GM23248 (cell line): ENCODE data around the gene KIF6. TPM values are rescaled to one million over a fixed set of nuclear protein-coding genes. Genes with fewer than 3 reads are reported as not detected.
A peak's percentile ranks its signal among the peaks of the same experiment; 100 is the strongest.

Source experiments
- DNase-seq: peaks from one replicate; pipeline ENCODE4 v3.0.0-alpha.2; 2015
- H2AFZ ChIP-seq: fragments of 200-600 bp; sonication (generic); 2 replicates; pipeline ENCODE4 v1.6.1; 2016; ENCODE audit warnings: antibody characterized with exemption
- H3F3A ChIP-seq: fragments of 200-600 bp; sonication (generic); 2 replicates; pipeline ENCODE4 v1.6.1; 2016; ENCODE audit warnings: mild to moderate bottlenecking, antibody characterized with exemption, mixed run types; ENCODE audit not compliant: insufficient read depth
- H3K27ac ChIP-seq: fragments of 200-600 bp; sonication (generic); 2 replicates; pipeline ENCODE4 v1.5.1; 2016; ENCODE audit warnings: mild to moderate bottlenecking
- H3K27me3 ChIP-seq: fragments of 200-600 bp; sonication (generic); replicated peaks from 2 replicates; pipeline ENCODE4 v1.6.1; 2016; ENCODE audit warnings: mild to moderate bottlenecking; ENCODE audit not compliant: insufficient read depth
- H3K36me3 ChIP-seq: fragments of 200-600 bp; sonication (generic); 2 replicates; pipeline ENCODE4 v1.6.1; 2016; ENCODE audit warnings: low read depth, mild to moderate bottlenecking
- H3K4me1 ChIP-seq: fragments of 200-600 bp; sonication (generic); 2 replicates; pipeline ENCODE4 v1.6.1; 2016; ENCODE audit warnings: mild to moderate bottlenecking; ENCODE audit not compliant: insufficient read depth
- H3K4me2 ChIP-seq: fragments of 200-600 bp; sonication (generic); one replicate; pipeline ENCODE4 v1.6.1; 2016; ENCODE audit warnings: mild to moderate bottlenecking; ENCODE audit not compliant: unreplicated experiment
- H3K4me3 ChIP-seq: fragments of 200-600 bp; sonication (generic); 2 replicates; pipeline ENCODE4 v1.5.1; 2016; ENCODE audit warnings: mild to moderate bottlenecking
- H3K79me2 ChIP-seq: fragments of 200-600 bp; sonication (generic); 2 replicates; pipeline ENCODE4 v1.6.1; 2016; ENCODE audit warnings: mild to moderate bottlenecking; ENCODE audit not compliant: insufficient read depth
- H3K9ac ChIP-seq: fragments of 200-600 bp; sonication (generic); 2 replicates; pipeline ENCODE4 v1.6.1; 2016; ENCODE audit warnings: mild to moderate bottlenecking
- H3K9me2 ChIP-seq: fragments of 200-600 bp; sonication (generic); 2 replicates; pipeline ENCODE4 v1.6.1; 2016; ENCODE audit warnings: mixed run types, mild to moderate bottlenecking, moderate library complexity; ENCODE audit not compliant: insufficient read depth
- H3K9me3 ChIP-seq: fragments of 200-600 bp; sonication (generic); one replicate; pipeline ENCODE4 v1.6.1; 2017; ENCODE audit warnings: low read depth
- H4K20me1 ChIP-seq: fragments of 200-600 bp; sonication (generic); 2 replicates; pipeline ENCODE4 v1.6.0; 2016; ENCODE audit not compliant: insufficient read depth
- EZH2 ChIP-seq: fragments of 200-600 bp; sonication (generic); IDR thresholded peaks from 2 replicates; pipeline ENCODE4 v1.6.1; 2018; ENCODE audit warnings: antibody characterized with exemption, mild to moderate bottlenecking; ENCODE audit not compliant: insufficient read depth, poor library complexity, severe bottlenecking
- EZH2phosphoT487 ChIP-seq: fragments of 200-600 bp; sonication (generic); IDR thresholded peaks from 2 replicates; pipeline ENCODE4 v1.6.1; 2018; ENCODE audit warnings: antibody characterized with exemption, moderate library complexity, mild to moderate bottlenecking, low read depth; ENCODE audit not compliant: insufficient read depth
- WGBS, 2 experiments: methylation state at CpG; one replicate each; pipeline ENCODE4 v1.1.6; 2015 to 2017; ENCODE audit warnings: low lambda C conversion rate in 2 of 2, low coverage in 1 of 2; ENCODE audit errors: missing lambda C conversion rate in 2 of 2; 5-methylcytosine and 5-hydroxymethylcytosine counted together
- in situ Hi-C: fragments of 300-500 bp; cut with MboI; formaldehyde crosslinking; loops from 2 replicates; pipeline ENCODE4 v1.15.0; 2020
- polyA plus RNA-seq: library from polyadenylated mRNA; unstranded; fragments of >200 nt; fragmentation: Nextera tagmentation; extraction: Ambion mirVana; gene quantifications from 2 replicates; pipeline ENCODE4 v1.2.1, GENCODE V29; 2016
- total RNA-seq: library from RNA; depleted of rRNA; stranded (reverse); fragments of >200 nt; shearing (Covaris generic); gene quantifications from 2 replicates; pipeline ENCODE4 v1.2.3, GENCODE V29; 2014

Gene KIF6
- total and polyA plus RNA-seq, 2 experiments from 2014 or later, result 0.22 to 0.91 TPM

DNA sequence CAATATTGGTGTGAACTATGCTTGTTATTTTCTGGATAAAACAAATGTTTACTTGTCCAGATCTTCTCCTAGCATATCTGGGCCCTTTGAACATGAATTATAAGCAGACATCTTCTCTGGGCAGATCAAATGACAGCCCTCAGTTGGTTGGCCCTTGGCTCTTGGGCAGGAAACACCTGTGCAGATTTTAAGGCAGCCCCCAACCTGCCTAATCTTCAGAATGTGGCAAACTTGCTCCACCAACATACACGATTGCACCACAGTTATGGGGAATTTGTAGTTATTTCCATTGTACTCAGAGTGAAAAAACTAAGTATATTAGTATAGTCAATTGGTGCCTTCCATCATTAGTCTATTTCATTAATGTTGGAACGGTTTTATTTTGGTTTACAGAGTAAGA is 307.8 kb downstream of the KIF6 start:
- Histone ChIP-seq H3K36me3 (no peaks in the 10 kb centered on the region), H3K79me2 (no peaks in the 10 kb centered on the region), H3K27ac (peak overlapping the region; percentile 93), H3K9me3 (no peaks in the 10 kb centered on the region), H3K4me3 (no peak overlapping the region), H3K4me1 (peaks cover 33% of the 10 kb centered on the region), H2AFZ (0 out of 2 replicates have a peak overlapping the region, but pooled peaks have one; percentile 1), H3K9ac (peak overlapping the region; percentile 58; the same call in 1 of the 2 replicates), H4K20me1 (no peaks in the 10 kb centered on the region), H3K9me2 (no peaks in the 10 kb centered on the region), H3K4me2 (peak overlapping the region; percentile 70), H3F3A (peaks cover 23% of the 10 kb centered on the region), H3K27me3 (no peaks in the 10 kb centered on the region)
- 75 to 87% methylated on average over 2 of the region's 2 CpGs for WGBS, 2 experiments
- no peak for TF ChIP-seq EZH2
- TF ChIP-seq EZH2phosphoT487, result no peak
- in situ Hi-C loops, result no loop called here
- peak; percentile 4 for DNase-seq

DNA sequence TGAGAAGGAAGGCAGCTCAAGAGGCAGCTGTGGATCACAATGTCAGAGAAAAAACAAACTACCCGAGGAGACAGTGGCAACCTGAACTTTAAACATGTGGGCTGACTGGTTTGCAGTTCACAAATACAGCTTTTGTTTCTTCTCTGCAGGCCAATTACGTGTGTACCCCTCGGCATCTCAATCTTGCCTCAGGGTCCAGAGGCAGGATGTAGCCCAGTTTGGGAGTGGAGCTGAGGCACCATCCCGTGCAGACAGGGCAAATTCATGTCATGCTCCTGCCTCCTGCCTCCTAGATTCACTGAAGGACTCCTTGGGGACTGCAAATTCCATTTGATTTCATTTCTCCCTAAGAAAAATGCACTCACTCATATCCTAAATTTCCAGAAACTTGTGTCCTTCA is 308.5 kb downstream of the KIF6 start:
- no peak for TF ChIP-seq EZH2phosphoT487
- TF ChIP-seq EZH2, result no peak
- no peaks in the 10 kb centered on the region for H3K36me3 ChIP-seq

DNA sequence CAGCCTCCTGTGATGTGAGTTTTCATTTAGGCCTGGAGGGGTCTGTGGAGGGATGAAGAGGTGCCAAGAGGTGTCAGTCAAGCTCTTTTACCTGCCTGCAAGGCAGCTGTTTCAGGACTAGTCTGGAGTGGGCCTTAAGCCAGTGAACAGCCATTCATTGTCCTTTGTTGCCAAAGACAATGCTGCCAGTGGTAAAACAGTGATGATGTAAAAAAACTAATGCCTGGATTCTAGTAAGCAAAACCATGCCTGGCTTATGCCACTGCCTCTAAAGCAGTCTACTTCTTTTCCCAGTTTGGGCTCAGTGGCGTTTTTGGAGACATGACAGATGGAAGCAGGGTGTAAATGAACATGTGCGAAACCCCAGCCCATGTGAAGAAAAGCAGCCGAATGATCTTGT is 309.2 kb downstream of the KIF6 start:
- H2AFZ ChIP-seq, result peak overlapping the region; percentile 61

More for the DNA sequence above, 308.5 kb downstream of the KIF6 start:
- H3K4me2 ChIP-seq, result peak overlapping the region; percentile 70
- no peaks in the 10 kb centered on the region for H4K20me1 ChIP-seq
- peak overlapping the region; percentile 61 for H2AFZ ChIP-seq
- H3K27ac ChIP-seq, result peak overlapping the region; percentile 93
- 0 to 2% methylated on average over 4 of the region's 4 CpGs for WGBS, 2 experiments
- no peaks in the 10 kb centered on the region for H3K79me2 ChIP-seq
- H3K9me3 ChIP-seq, result no peaks in the 10 kb centered on the region
- peaks cover 28% of the 10 kb centered on the region for H3K4me1 ChIP-seq
- H3K9me2 ChIP-seq, result no peaks in the 10 kb centered on the region
- DNase-seq, result peak; percentile 96
- peak overlapping the region; percentile 6; the same call in 1 of the 2 replicates for H3K4me3 ChIP-seq
- in situ Hi-C loops, result no loop called here
- peaks cover 28% of the 10 kb centered on the region for H3F3A ChIP-seq
- H3K9ac ChIP-seq, result peak overlapping the region; percentile 66
- H3K27me3 ChIP-seq, result no peaks in the 10 kb centered on the region

DNA sequence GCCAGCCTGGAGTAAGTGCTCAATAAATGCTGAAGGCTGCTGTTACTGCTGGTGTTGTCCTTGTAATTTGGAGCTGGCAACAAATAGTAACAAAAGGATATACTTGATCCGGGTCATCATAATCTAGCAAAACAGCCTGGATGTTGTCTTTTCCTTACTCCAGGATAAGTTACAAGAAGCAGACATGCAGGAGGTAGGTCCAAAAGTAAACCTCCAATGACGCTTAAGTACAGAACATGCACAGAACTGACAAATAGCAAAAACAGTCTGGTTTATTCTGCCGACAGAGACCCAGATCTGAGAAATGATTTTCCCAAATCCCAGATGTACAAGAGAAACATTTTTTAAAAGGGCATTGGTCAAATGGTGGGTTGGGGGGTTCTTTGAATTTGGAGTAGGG is 309.7 kb downstream of the KIF6 start:
- Histone ChIP-seq H3K79me2 (no peaks in the 10 kb centered on the region), H4K20me1 (no peaks in the 10 kb centered on the region), H3K9me3 (no peaks in the 10 kb centered on the region), H3K36me3 (no peaks in the 10 kb centered on the region), H2AFZ (peak overlapping the region; percentile 61; the same call in 1 of the 2 replicates), H3K9me2 (no peaks in the 10 kb centered on the region), H3K4me3 (no peak overlapping the region), H3K9ac (no peak overlapping the region), H3K4me2 (no peak overlapping the region), H3F3A (peaks cover 29% of the 10 kb centered on the region), H3K27ac (no peak overlapping the region; the same call in 1 of the 2 replicates), H3K4me1 (peaks cover 30% of the 10 kb centered on the region), H3K27me3 (no peaks in the 10 kb centered on the region)
- TF ChIP-seq EZH2, result no peak
- in situ Hi-C loops, result no loop called here
- 74 to 76% methylated on average over 3 of the region's 3 CpGs for WGBS, 2 experiments
- DNase-seq, result no peak

More for the DNA sequence above, 309.2 kb downstream of the KIF6 start:
- 49 to 52% methylated on average over 3 of the region's 3 CpGs for WGBS, 2 experiments
- Histone ChIP-seq H3F3A (peaks cover 29% of the 10 kb centered on the region), H3K9ac (peak overlapping the region; percentile 66), H3K4me2 (peak overlapping the region; percentile 56), H3K9me3 (no peaks in the 10 kb centered on the region), H3K4me1 (peaks cover 30% of the 10 kb centered on the region), H3K9me2 (no peaks in the 10 kb centered on the region), H3K79me2 (no peaks in the 10 kb centered on the region), H3K4me3 (no peak overlapping the region), H4K20me1 (no peaks in the 10 kb centered on the region), H3K27me3 (no peaks in the 10 kb centered on the region), H3K36me3 (no peaks in the 10 kb centered on the region), H3K27ac (peak overlapping the region; percentile 93)
- in situ Hi-C loops, result no loop called here
- DNase-seq, result peak; percentile 40
- TF ChIP-seq EZH2phosphoT487, result no peak
- no peak for TF ChIP-seq EZH2

DNA sequence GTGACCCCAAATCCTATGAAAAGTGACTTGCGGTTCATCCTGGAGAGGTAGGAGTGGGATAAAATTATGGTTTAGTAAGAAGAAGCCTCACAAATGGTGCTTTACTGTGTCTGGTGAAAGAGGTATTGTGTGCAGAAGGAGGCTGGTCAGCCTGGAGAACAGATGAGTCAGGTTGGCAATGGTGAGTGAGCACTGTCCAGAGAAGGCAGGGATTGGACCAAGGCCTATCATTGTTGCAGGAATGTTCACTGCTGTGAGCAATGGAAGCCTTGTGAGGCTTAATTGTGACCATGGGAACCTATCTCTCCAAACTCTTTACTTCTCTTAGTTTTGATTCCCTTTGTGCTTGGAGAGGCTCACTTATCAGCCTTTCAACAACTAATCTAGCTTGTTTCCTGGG is 313.7 kb downstream of the KIF6 start:
- TF ChIP-seq EZH2 (no peak), EZH2phosphoT487 (no peak)
- Histone ChIP-seq H3K36me3 (no peaks in the 10 kb centered on the region), H3K9me3 (no peaks in the 10 kb centered on the region), H3K27ac (peak overlapping the region; percentile 59), H3K4me1 (peaks cover 17% of the 10 kb centered on the region), H3K27me3 (no peaks in the 10 kb centered on the region), H3K9me2 (no peaks in the 10 kb centered on the region), H3K4me3 (no peak overlapping the region), H3K9ac (no peak overlapping the region), H3F3A (peaks cover 15% of the 10 kb centered on the region; the same call in 1 of the 2 replicates), H4K20me1 (no peaks in the 10 kb centered on the region), H3K4me2 (no peak overlapping the region), H2AFZ (no peak overlapping the region), H3K79me2 (no peaks in the 10 kb centered on the region)
- DNase-seq, result peak; percentile 81
- in situ Hi-C loops, result no loop called here
- 97 to 100% methylated on average over 1 of the region's 1 CpG for WGBS, 2 experiments
